Keratinocyte (primary cell): ENCODE results near the gene MLLT3. TPM values are rescaled to one million over a fixed set of nuclear protein-coding genes. Genes with fewer than 3 reads are reported as not detected.

Experiments used
- DNase-seq: peaks from one replicate; pipeline ENCODE4 v3.0.0-alpha.2; 2011; ENCODE audit warnings: low read depth, missing footprints, low spot score
- FAIRE-seq: peaks from 2 replicates; lab custom pipeline; 2011; peaks lifted over from hg19 to GRCh38; lab: Jason Lieb, UNC
- H2AFZ ChIP-seq: 2 replicates; pipeline ENCODE4 v1.6.0; 2012; ENCODE audit warnings: low read length, control low read depth, inconsistent platforms; ENCODE audit not compliant: control insufficient read depth
- H3K27ac ChIP-seq: 2 replicates; pipeline ENCODE4 v1.5.1; 2011; ENCODE audit warnings: low read length; ENCODE audit not compliant: control insufficient read depth, insufficient read depth
- H3K27me3 ChIP-seq: 3 replicates; pipeline ENCODE4 v1.6.0; 2011; ENCODE audit warnings: low read length; ENCODE audit not compliant: control insufficient read depth, insufficient read depth; ENCODE audit errors: extremely low read depth
- H3K36me3 ChIP-seq, 2 experiments: 2 replicates in 1 of 2; 3 replicates in 1 of 2; pipeline ENCODE4 v1.5.1; 2011; ENCODE audit warnings: low read length in 2 of 2, mild to moderate bottlenecking in 1 of 2; ENCODE audit not compliant: control insufficient read depth in 2 of 2, insufficient read depth in 2 of 2; ENCODE audit errors: extremely low read depth in 1 of 2
- H3K4me1 ChIP-seq: 3 replicates; pipeline ENCODE4 v1.5.1; 2011; ENCODE audit warnings: low read length; ENCODE audit not compliant: control insufficient read depth, insufficient read depth; ENCODE audit errors: extremely low read depth
- H3K4me2 ChIP-seq: 3 replicates; pipeline ENCODE4 v1.6.0; 2011; ENCODE audit warnings: low read depth, low read length; ENCODE audit not compliant: control insufficient read depth, insufficient read depth; ENCODE audit errors: extremely low read depth
- H3K4me3 ChIP-seq, 3 experiments: fragments of 200-600 bp in 1 of 3; sonication (generic) in 1 of 3; 2 replicates in 2 of 3; 3 replicates in 1 of 3; pipeline ENCODE4 v1.5.1; 2011 to 2016; ENCODE audit warnings: low read length in 3 of 3, mild to moderate bottlenecking in 3 of 3, control low read depth in 2 of 3, inconsistent platforms in 1 of 3, low read depth in 1 of 3, mixed read lengths in 1 of 3, mixed run types in 1 of 3, moderate library complexity in 1 of 3; ENCODE audit not compliant: control insufficient read depth in 2 of 3, insufficient read depth in 2 of 3; ENCODE audit errors: extremely low read depth in 1 of 3
- H3K79me2 ChIP-seq: 2 replicates; pipeline ENCODE4 v1.6.0; 2012; ENCODE audit warnings: low read length; ENCODE audit not compliant: control insufficient read depth, insufficient read depth
- H3K9ac ChIP-seq: 3 replicates; pipeline ENCODE4 v1.6.0; 2011; ENCODE audit warnings: low read length; ENCODE audit not compliant: control insufficient read depth, insufficient read depth; ENCODE audit errors: extremely low read depth
- H3K9me1 ChIP-seq: 3 replicates; pipeline ENCODE4 v1.6.0; 2011; ENCODE audit warnings: low read length; ENCODE audit not compliant: control insufficient read depth, insufficient read depth; ENCODE audit errors: extremely low read depth
- H3K9me3 ChIP-seq: 2 replicates; pipeline ENCODE4 v1.5.1; 2012; ENCODE audit warnings: low read depth, low read length; ENCODE audit not compliant: control insufficient read depth
- H4K20me1 ChIP-seq: 3 replicates; pipeline ENCODE4 v1.6.0; 2011; ENCODE audit warnings: low read length; ENCODE audit not compliant: control insufficient read depth, insufficient read depth; ENCODE audit errors: extremely low read depth
- EZH2 ChIP-seq: IDR thresholded peaks from one replicate; pipeline ENCODE4 v1.6.1; 2012; ENCODE audit warnings: inconsistent platforms, mild to moderate bottlenecking, low read length, moderate library complexity
- dilution Hi-C: fragments of 300-500 bp; cut with MboI; formaldehyde crosslinking; loops from one replicate; pipeline ENCODE4 v1.7.0; 2020; ENCODE audit warnings: low sequenced_read_pairs; ENCODE audit not compliant: extremely low pct_ligation_motif_present
- polyA plus RNA-seq, 5 experiments: library from polyadenylated mRNA; depleted of rRNA in 3 of 5; stranded (reverse) in 3 of 5; stranded (forward) in 1 of 5; unstranded in 1 of 5; fragments of >200 nt; gene quantifications; 1 replicate in 1 of 5; 2 replicates in 3 of 5; 3 replicates in 1 of 5; pipeline versions ENCODE4 v1.2.1 to v1.2.3, GENCODE V29; 2011 to 2012; ENCODE audit warnings: missing spikeins in 2 of 5, low read depth in 1 of 5, low replicate concordance in 1 of 5
- TF ChIP-seq, protein P1 (sequence below), 3 experiments: IDR thresholded peaks in 1 of 3; conservative IDR thresholded peaks in 1 of 3; optimal IDR thresholded peaks in 1 of 3; 2 replicates in 2 of 3; 3 replicates in 1 of 3; pipeline versions ENCODE3 to v1.5.1; 2011; ENCODE audit warnings: low read length in 3 of 3, mild to moderate bottlenecking in 3 of 3, moderate library complexity in 2 of 3, control low read depth in 1 of 3, inconsistent platforms in 1 of 3; ENCODE audit not compliant: insufficient read depth in 2 of 3; ENCODE audit errors: extremely low read depth in 1 of 3

Gene MLLT3
- polyA plus RNA-seq, 1 donor (not counting 4 experiments of a cell fraction or from before 2014, with no cell fraction given): 17.0 TPM

DNA sequence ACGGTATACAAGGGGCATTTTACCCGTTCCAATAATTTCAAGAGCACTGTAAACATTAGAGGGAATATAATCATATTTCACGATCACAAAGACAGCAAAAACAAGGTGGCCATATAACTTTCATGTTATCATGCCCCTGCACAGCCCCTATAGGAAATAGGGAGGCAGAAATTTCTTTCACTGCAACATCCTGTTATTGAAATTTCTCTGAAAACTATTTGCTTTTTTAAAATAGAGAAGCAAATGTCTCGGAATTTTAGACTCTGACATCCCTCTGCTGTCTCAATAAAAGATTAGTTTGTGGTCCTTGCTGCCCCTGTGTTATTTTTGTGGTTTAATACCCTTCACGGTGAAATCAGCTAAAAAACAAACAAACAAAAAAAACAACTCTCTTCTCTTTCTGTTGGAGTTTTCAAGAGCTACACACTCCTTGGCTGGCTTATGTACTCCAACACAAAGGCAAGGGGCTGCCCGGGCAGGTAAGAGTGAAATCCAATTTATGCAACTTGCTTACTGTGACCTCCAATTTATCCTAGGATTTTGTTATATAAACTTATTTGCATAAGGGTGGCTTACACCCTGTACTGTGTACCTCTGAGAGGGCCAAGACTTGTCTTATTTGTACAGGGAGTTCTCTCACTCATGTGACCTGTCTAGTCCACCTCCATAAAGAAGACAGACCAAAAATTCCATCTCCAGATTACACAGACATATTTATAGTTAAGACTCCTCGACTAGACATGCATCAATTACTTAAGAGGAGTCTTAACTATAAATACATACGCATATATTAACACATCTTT lies 223.6 kb downstream of the MLLT3 start:
- FAIRE-seq (no peak), DNase-seq (no peak)
- Histone ChIP-seq H3K4me1 (no peaks in the 10 kb centered on the region), H3K4me2 (no peak overlapping the region), H3K36me3 (no peaks in the 10 kb centered on the region), H3K27me3 (no peaks in the 10 kb centered on the region), H2AFZ (no peak overlapping the region), H3K79me2 (no peaks in the 10 kb centered on the region), H3K9me3 (no peaks in the 10 kb centered on the region), H3K9ac (no peak overlapping the region), H3K9me1 (no peaks in the 10 kb centered on the region), H3K27ac (no peak overlapping the region), H4K20me1 (no peaks in the 10 kb centered on the region), H3K4me3 (no peak overlapping the region)
- dilution Hi-C loops: no loop called here
- TF ChIP-seq EZH2: no peak
- TF ChIP-seq, protein P1, sequence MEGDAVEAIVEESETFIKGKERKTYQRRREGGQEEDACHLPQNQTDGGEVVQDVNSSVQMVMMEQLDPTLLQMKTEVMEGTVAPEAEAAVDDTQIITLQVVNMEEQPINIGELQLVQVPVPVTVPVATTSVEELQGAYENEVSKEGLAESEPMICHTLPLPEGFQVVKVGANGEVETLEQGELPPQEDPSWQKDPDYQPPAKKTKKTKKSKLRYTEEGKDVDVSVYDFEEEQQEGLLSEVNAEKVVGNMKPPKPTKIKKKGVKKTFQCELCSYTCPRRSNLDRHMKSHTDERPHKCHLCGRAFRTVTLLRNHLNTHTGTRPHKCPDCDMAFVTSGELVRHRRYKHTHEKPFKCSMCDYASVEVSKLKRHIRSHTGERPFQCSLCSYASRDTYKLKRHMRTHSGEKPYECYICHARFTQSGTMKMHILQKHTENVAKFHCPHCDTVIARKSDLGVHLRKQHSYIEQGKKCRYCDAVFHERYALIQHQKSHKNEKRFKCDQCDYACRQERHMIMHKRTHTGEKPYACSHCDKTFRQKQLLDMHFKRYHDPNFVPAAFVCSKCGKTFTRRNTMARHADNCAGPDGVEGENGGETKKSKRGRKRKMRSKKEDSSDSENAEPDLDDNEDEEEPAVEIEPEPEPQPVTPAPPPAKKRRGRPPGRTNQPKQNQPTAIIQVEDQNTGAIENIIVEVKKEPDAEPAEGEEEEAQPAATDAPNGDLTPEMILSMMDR (optimal IDR thresholded peaks at IDR 0.05 in 1 of 3, IDR thresholded peaks at IDR 0.05 in 1 of 3, conservative IDR thresholded peaks at IDR 0.05 in 1 of 3; ENCODE audit: extremely low read depth in 1 of 3, insufficient read depth in 2 of 3, low read length in 3 of 3): no peak

DNA sequence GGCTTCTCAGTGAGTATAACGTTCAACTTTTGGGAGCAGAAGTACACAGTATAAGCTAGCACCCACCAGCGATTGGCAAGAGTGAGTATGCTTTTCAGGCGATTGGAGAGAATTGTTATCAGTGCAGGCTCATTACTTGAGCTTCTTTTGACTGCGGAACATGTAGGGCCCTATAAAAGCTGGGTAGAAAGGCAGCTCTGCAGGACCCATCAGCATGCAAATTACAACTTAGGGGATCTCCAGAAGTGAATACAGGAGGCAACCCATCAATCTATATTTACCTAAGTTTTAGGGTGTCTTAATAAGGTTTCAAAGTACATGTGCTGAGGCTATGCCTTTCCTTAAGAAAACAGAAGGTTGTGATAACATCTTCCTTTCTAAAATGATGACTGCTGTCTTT lies 225.0 kb downstream of the MLLT3 start:
- Histone ChIP-seq H3K27ac (no peak overlapping the region), H3K9me3 (no peaks in the 10 kb centered on the region), H3K9me1 (no peaks in the 10 kb centered on the region), H3K27me3 (no peaks in the 10 kb centered on the region), H3K4me2 (no peak overlapping the region), H3K79me2 (no peaks in the 10 kb centered on the region), H3K36me3 (no peaks in the 10 kb centered on the region), H3K4me3 (no peak overlapping the region), H4K20me1 (no peaks in the 10 kb centered on the region), H3K4me1 (no peaks in the 10 kb centered on the region), H2AFZ (no peak overlapping the region), H3K9ac (no peak overlapping the region)
- no peak for DNase-seq
- TF ChIP-seq, protein P1 (optimal IDR thresholded peaks at IDR 0.05 in 1 of 3, IDR thresholded peaks at IDR 0.05 in 1 of 3, conservative IDR thresholded peaks at IDR 0.05 in 1 of 3; ENCODE audit: extremely low read depth in 1 of 3, insufficient read depth in 2 of 3, low read length in 3 of 3): no peak
- TF ChIP-seq EZH2: no peak
- dilution Hi-C loops: no loop called here
- FAIRE-seq: no peak
